Astrocyte (in vitro differentiated cells and primary cell): Measurements from ENCODE around the gene GABRB1. TPM values are rescaled to one million over a fixed set of nuclear protein-coding genes. Genes with fewer than 3 reads are reported as not detected.

Source experiments
- DNase-seq: peaks from one replicate; pipeline ENCODE4 v3.0.0-alpha.2; 2010; ENCODE audit warnings: low read depth
- FAIRE-seq: peaks from 2 replicates; lab custom pipeline; 2011; peaks lifted over from hg19 to GRCh38; lab: Jason Lieb, UNC
- H2AFZ ChIP-seq: 2 replicates; pipeline ENCODE4 v1.6.0; 2012; ENCODE audit warnings: low read depth, low read length, inconsistent platforms
- H3K27ac ChIP-seq: 2 replicates; pipeline ENCODE4 v1.5.1; 2011; ENCODE audit warnings: low read depth, low read length, inconsistent platforms
- H3K27me3 ChIP-seq: 2 replicates; pipeline ENCODE4 v1.6.0; 2011; ENCODE audit warnings: low read length, inconsistent platforms; ENCODE audit not compliant: insufficient read depth
- H3K36me3 ChIP-seq: 2 replicates; pipeline ENCODE4 v1.5.1; 2011; ENCODE audit warnings: low read length, inconsistent platforms; ENCODE audit not compliant: insufficient read depth
- H3K4me1 ChIP-seq: 2 replicates; pipeline ENCODE4 v1.5.1; 2011; ENCODE audit warnings: low read length, inconsistent platforms; ENCODE audit not compliant: insufficient read depth
- H3K4me2 ChIP-seq: 2 replicates; pipeline ENCODE4 v1.6.0; 2012; ENCODE audit warnings: low read length, inconsistent platforms
- H3K4me3 ChIP-seq: 2 replicates; pipeline ENCODE4 v1.5.1; 2011; ENCODE audit warnings: low read depth, mild to moderate bottlenecking, low read length, inconsistent platforms; ENCODE audit not compliant: insufficient read depth
- H3K79me2 ChIP-seq: 2 replicates; pipeline ENCODE4 v1.6.0; 2012; ENCODE audit warnings: mild to moderate bottlenecking, low read length, inconsistent platforms; ENCODE audit not compliant: insufficient read depth
- H3K9ac ChIP-seq: 2 replicates; pipeline ENCODE4 v1.6.0; 2012; ENCODE audit warnings: mild to moderate bottlenecking, low read length, inconsistent platforms
- H3K9me3 ChIP-seq: 2 replicates; pipeline ENCODE4 v1.5.1; 2012; ENCODE audit warnings: low read depth, mild to moderate bottlenecking, low read length, inconsistent platforms; ENCODE audit not compliant: insufficient read depth
- H4K20me1 ChIP-seq: 2 replicates; pipeline ENCODE4 v1.6.0; 2012; ENCODE audit warnings: low read length, inconsistent platforms; ENCODE audit not compliant: insufficient read depth
- H3K27ac Mint-ChIP-seq: one replicate; pipeline ENCODE4 v1.8.0; 2021; ENCODE audit warnings: mild to moderate bottlenecking, mixed read lengths; ENCODE audit not compliant: unreplicated experiment
- H3K27me3 Mint-ChIP-seq: one replicate; pipeline ENCODE4 v1.8.0; 2021; ENCODE audit warnings: low read depth, mixed read lengths; ENCODE audit not compliant: unreplicated experiment
- H3K36me3 Mint-ChIP-seq: one replicate; pipeline ENCODE4 v1.8.0; 2021; ENCODE audit warnings: low read depth, mixed read lengths; ENCODE audit not compliant: unreplicated experiment
- H3K4me1 Mint-ChIP-seq: one replicate; pipeline ENCODE4 v1.8.0; 2021; ENCODE audit warnings: low read depth, mixed read lengths; ENCODE audit not compliant: unreplicated experiment
- H3K4me3 Mint-ChIP-seq: one replicate; pipeline ENCODE4 v1.8.0; 2021; ENCODE audit warnings: mild to moderate bottlenecking, moderate library complexity, mixed read lengths; ENCODE audit not compliant: unreplicated experiment
- H3K9me3 Mint-ChIP-seq: one replicate; pipeline ENCODE4 v1.8.0; 2021; ENCODE audit warnings: mild to moderate bottlenecking, mixed read lengths; ENCODE audit not compliant: unreplicated experiment
- CTCF ChIP-seq: IDR thresholded peaks from 2 replicates; pipeline ENCODE4 v1.5.1; 2011; ENCODE audit warnings: low read depth, mild to moderate bottlenecking, inconsistent platforms, low read length, moderate library complexity; ENCODE audit not compliant: insufficient read depth
- EZH2 ChIP-seq: IDR thresholded peaks from 2 replicates; pipeline ENCODE4 v1.6.1; 2012; ENCODE audit warnings: mild to moderate bottlenecking, low read length, inconsistent platforms; ENCODE audit not compliant: insufficient read depth
- total RNA-seq: library from RNA; stranded (reverse); gene quantifications from 2 replicates; pipeline ENCODE4 v1.2.1, GENCODE V29; 2021

The GABRB1 gene
- total RNA-seq, 1 donor from 2014 or later, result not detected

DNA sequence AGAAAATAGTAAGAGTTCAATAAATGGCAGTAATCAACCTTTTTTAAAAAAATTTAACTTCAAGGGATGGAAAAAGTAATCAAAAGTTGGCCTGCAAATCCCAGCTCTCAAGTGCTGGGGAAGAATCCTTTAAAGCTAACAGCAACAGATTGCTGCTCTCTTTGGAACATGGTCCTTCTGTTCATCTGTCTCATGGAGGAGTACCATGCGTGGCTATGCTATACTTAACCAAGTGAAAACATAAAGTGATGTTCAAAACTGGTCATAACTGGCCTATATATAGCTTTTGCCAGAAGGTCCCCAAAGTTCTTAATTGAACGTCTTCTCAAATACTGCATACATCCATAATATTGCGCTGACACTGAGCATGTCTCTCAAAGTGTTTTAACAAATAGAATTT lies 154.4 kb downstream of the GABRB1 start:
- Mint-ChIP-seq H3K9me3 (no peaks in the 10 kb centered on the region), H3K4me1 (no peaks in the 10 kb centered on the region), H3K27me3 (no peaks in the 10 kb centered on the region), H3K4me3 (no peak overlapping the region), H3K36me3 (no peaks in the 10 kb centered on the region), H3K27ac (no peak overlapping the region)
- Histone ChIP-seq H3K4me2 (no peak overlapping the region), H3K27ac (no peak overlapping the region), H3K36me3 (no peaks in the 10 kb centered on the region), H3K27me3 (no peaks in the 10 kb centered on the region), H4K20me1 (no peaks in the 10 kb centered on the region), H3K9ac (no peak overlapping the region), H3K79me2 (no peaks in the 10 kb centered on the region), H3K4me3 (no peak overlapping the region), H3K9me3 (no peaks in the 10 kb centered on the region), H3K4me1 (no peaks in the 10 kb centered on the region), H2AFZ (no peak overlapping the region)
- no peak for TF ChIP-seq EZH2
- no peak for TF ChIP-seq CTCF
- DNase-seq (no peak), FAIRE-seq (no peak)

- no peaks in the 10 kb centered on the region for H3K9me3 Mint-ChIP-seq
- H4K20me1 ChIP-seq, result no peaks in the 10 kb centered on the region
- no peak overlapping the region for H3K9ac ChIP-seq
- H3K4me1 Mint-ChIP-seq, result no peaks in the 10 kb centered on the region
- no peaks in the 10 kb centered on the region for H3K9me3 ChIP-seq
- H3K27me3 ChIP-seq, result no peaks in the 10 kb centered on the region
- no peaks in the 10 kb centered on the region for H3K27me3 Mint-ChIP-seq
- H3K36me3 ChIP-seq, result no peaks in the 10 kb centered on the region
- no peak overlapping the region for H3K27ac ChIP-seq
- H3K4me3 Mint-ChIP-seq, result no peak overlapping the region
- TF ChIP-seq EZH2 (no peak), CTCF (no peak)
- H2AFZ ChIP-seq, result no peak overlapping the region
- no peak overlapping the region for H3K27ac Mint-ChIP-seq
- no peak for DNase-seq
- no peak overlapping the region for H3K4me2 ChIP-seq
- H3K36me3 Mint-ChIP-seq, result no peaks in the 10 kb centered on the region
- no peaks in the 10 kb centered on the region for H3K4me1 ChIP-seq
- H3K4me3 ChIP-seq, result no peak overlapping the region
- no peaks in the 10 kb centered on the region for H3K79me2 ChIP-seq
- no peak for FAIRE-seq
Measured at GRCh38 chr4:47187608-47188007, 156.2 kb downstream of the GABRB1 start.

- H3K27ac ChIP-seq, result no peak overlapping the region
- H3K4me1 ChIP-seq, result no peaks in the 10 kb centered on the region
- no peak overlapping the region for H3K27ac Mint-ChIP-seq
- H3K4me3 ChIP-seq, result no peak overlapping the region
- TF ChIP-seq EZH2 (no peak), CTCF (no peak)
- no peaks in the 10 kb centered on the region for H3K4me1 Mint-ChIP-seq
- FAIRE-seq (no peak), DNase-seq (no peak)
- H3K79me2 ChIP-seq, result no peaks in the 10 kb centered on the region
- no peak overlapping the region for H3K4me3 Mint-ChIP-seq
- H4K20me1 ChIP-seq, result no peaks in the 10 kb centered on the region
- H2AFZ ChIP-seq, result no peak overlapping the region
- H3K9me3 Mint-ChIP-seq, result no peaks in the 10 kb centered on the region
- H3K4me2 ChIP-seq, result no peak overlapping the region
- H3K27me3 ChIP-seq, result no peaks in the 10 kb centered on the region
- H3K36me3 Mint-ChIP-seq, result no peaks in the 10 kb centered on the region
- H3K9me3 ChIP-seq, result no peaks in the 10 kb centered on the region
- no peaks in the 10 kb centered on the region for H3K36me3 ChIP-seq
- H3K9ac ChIP-seq, result no peak overlapping the region
- H3K27me3 Mint-ChIP-seq, result no peaks in the 10 kb centered on the region
Measured at GRCh38 chr4:47193179-47193578, 161.8 kb downstream of the GABRB1 start.
